GM12864 (cell line): Measurements from ENCODE around the gene BANP.
"Not testable (repeated sequence)": the region's sequence is repeated elsewhere in the genome, so short reads cannot be mapped to it uniquely, and the experiment has no call there.

Source experiments
- DNase-seq: peaks from one replicate; pipeline ENCODE4 v3.0.0-alpha.2; 2011; ENCODE audit warnings: low read depth
- H3K4me3 ChIP-seq: 2 replicates; pipeline ENCODE4 v1.5.1; 2011; ENCODE audit warnings: mild to moderate bottlenecking, low read depth, low read length, control low read depth
- CTCF ChIP-seq: IDR thresholded peaks from 2 replicates; pipeline ENCODE4 v1.5.1; 2011; ENCODE audit warnings: low read depth, mild to moderate bottlenecking, moderate library complexity, low read length, control low read depth, inconsistent platforms; ENCODE audit errors: missing control alignments

Gene BANP

DNA sequence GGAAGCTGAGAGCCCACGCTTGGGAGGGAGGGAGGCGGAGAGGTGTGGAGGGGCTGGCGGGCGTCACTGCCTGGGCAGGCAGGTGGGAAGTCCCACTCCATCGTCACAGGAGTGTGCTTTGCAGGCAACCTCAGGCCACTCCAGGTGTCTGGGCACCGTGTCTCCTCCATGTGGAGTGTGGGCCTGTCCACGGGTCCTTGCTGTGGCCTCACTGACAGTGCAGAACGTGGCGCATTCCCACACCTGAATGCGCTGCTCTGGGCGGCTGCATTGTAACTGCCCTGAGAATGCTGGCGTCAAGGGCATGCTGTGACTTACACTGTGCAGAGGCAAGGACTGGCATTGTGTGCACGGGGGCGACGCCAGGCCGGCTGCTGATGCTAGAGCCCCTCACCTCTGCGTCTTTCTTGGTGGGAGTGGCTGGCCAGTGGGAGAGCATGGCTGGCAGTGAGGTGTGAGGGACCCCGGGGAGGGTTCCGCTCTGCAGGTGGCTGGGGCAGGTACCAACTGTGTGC, 66.4 kb downstream of the BANP start:
- no peak for DNase-seq
- H3K4me3 ChIP-seq: no peak overlapping the region
- no peak for TF ChIP-seq CTCF

- DNase-seq, H3K4me3 ChIP-seq: not testable (repeated sequence)
These were observed 67.1 kb downstream of the BANP start for GRCh38 chr16:88018382-88018781.

DNA sequence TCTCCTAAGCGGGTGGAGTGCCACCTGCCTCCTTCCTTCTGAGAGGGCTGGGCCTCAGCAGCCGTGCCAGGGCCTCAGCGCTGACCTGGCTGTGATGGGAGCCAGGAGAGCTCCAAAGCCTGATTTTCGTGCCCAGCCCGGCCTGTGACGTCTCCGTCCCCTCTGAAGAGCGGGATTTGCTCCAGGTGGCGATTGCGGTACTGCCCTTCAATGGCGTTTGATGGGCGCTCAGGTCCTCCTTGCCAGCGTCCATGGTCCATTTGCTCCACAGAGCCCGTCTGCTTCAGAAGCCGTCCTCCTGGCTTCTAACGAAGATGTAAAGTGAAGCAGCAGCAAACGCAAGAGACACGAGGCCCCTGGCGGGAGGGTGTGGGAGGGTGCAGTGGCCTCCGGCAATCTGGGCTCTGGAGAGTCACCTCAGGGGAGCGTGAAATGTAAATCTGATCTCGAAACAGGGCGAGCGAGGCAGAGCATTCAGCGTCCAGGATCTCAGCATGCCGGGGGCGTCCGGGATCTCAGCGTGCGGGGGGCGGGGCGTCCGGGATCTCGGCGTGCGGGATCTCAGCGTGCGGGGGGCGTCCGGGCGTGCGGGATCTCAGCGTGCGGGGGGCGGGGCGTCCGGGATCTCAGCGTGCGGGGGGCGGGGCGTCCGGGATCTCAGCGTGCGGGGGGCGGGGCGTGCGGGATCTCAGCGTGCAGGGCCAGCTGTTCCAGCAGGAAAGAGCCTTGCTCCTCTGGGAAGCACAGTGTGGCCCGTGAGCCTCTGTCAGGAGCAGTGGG, 68.0 kb downstream of the BANP start:
- H3K4me3 ChIP-seq, DNase-seq: not testable (repeated sequence)

DNA sequence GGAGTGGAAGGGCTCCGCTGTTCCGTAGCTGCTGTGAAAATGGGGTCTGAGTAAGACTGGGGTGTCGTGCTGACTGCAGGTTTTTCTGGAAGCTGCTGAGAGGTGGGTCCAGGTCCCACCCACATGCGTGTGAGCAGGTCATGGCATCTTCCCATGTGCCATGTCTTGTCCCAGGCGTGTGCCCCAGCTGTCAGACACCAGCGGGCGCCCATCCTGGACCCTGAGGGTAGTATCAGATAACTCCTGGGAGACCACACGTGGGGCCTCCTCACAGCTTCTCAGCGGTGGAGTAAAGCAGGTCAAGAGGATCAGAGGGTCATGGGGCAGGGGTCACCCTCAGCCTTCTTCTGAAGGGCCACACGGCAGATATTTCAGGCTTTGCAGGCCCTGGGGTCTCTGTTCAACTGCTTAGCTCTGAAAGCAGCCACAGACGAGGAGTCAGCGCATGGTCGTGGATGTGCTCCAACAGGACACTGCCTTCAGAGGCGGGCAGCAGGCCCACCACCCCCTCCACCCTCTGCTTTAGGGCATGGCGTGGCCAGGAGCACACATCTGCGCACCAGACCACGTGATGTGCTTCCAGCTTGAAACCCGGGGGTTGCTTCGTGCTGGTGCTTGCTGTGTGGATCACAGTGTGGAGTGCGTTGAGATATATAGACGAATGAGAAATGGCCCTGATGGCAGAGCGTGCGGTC, 68.7 kb downstream of the BANP start:
- H3K4me3 ChIP-seq: no peak overlapping the region
- no peak for DNase-seq
- no peak for TF ChIP-seq CTCF

DNA sequence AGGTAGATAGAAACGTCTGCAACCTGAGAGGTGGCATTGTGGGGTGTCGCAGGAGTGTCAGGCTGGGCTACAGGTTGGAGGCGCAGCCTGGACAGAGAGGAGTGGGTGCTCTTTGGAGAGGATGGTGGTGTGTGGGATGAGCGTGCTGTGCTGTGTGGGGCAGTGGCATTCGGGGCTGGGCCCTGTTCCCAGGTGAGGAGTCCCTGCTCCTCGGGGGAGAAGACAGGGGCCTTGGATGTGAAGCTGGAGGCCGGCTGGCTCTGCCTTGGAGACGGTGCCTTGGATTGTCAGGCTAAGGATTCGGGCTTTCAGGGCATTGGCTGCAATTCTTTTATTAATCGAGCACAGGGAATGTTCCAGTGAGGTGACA, 69.3 kb downstream of the BANP start:
- H3K4me3 ChIP-seq: no peak overlapping the region
- no peak for TF ChIP-seq CTCF
- no peak for DNase-seq

DNA sequence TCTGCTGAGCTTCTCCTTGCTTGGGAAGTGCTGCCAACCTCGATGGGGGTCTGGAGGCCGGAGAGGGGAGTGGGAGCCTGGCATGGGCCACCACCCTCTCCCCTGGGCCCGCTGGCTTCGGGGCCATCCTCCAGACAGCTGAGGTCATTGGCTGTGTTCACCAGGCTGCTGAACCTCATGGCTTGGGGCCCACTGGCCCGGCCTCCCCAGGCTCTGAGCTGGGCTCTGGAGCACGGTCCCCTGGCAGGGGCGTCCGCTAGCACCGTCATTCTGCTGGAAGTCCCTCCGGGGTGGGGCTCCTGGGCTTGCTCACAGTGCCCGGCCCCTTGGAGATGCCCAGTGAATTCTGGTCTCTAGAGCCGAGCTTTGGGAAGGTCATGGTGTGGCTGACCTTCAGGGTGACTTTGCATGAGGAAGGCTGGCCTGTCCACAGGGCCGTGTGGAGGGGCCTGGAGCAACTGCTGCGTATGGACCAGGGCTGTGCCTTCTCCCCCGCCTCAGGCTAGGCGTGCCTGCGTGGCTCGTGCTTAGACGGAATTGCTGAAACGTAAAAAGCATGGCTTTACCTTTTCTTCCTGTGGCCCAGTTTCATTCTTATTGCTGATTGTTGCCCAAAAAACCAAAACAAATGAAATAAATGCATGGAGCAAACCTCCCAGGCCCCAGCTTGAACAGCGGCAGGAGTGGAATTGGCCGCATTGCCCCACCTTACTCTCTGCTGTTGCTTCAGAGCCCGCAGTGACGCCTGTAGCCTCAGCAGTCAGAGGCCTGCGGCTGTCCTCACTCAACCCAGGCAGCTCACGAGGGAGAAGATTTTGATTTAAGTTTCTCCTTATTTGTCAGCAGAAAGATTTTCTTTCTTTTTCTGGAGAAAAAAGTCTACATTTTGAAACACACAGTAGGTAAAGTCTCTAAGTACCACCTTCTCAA, 70.1 kb downstream of the BANP start:
- not testable (repeated sequence) for DNase-seq, H3K4me3 ChIP-seq

- H3K4me3 ChIP-seq: no peak overlapping the region
- TF ChIP-seq CTCF: no peak
- DNase-seq: no peak
These were observed 71.1 kb downstream of the BANP start for GRCh38 chr16:88022076-88023042.
